Right kidney (tissue), 1 donor: ENCODE results near the gene SRGAP2C.
"Not testable (repeated sequence)": the region's sequence is repeated elsewhere in the genome, so short reads cannot be mapped to it uniquely, and the experiment has no call there.

Experiments used
- DNase-seq: peaks from one replicate; pipeline ENCODE4 v3.0.0-alpha.2; 2016

Gene SRGAP2C

DNA sequence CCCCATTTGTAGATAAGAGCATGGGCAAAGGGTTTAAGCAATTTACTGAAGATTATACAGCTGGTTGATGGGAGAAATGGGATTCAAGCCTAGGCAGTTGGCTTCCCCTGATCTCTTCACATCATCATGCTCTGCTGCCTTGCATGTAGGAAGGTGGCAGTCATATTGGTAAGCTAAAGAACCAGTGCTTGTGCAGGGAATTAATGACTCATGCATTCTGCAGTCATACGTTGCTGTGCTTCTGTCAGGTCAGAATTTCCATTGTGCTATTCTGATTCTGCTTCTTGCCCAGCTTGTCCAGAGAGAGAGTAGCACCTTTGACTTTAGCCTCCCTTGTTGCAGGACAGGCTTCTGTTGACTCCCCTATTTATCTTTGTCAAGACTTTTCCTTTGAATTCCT lies 153.2 kb downstream of the SRGAP2C start:
- not testable (repeated sequence) for DNase-seq

GRCh38 chr1:121339611-121340010 lies 154.8 kb downstream of the SRGAP2C start:
- DNase-seq, result not testable (repeated sequence)

GRCh38 chr1:121343311-121343906 lies 158.6 kb downstream of the SRGAP2C start:
- DNase-seq, result not testable (repeated sequence)

GRCh38 chr1:121344355-121344754 lies 159.6 kb downstream of the SRGAP2C start:
- DNase-seq, result not testable (repeated sequence)

GRCh38 chr1:121346654-121347053 lies 161.9 kb downstream of the SRGAP2C start:
- DNase-seq, result not testable (repeated sequence)

GRCh38 chr1:121347476-121347875 lies 162.7 kb downstream of the SRGAP2C start:
- DNase-seq, result not testable (repeated sequence)

DNA sequence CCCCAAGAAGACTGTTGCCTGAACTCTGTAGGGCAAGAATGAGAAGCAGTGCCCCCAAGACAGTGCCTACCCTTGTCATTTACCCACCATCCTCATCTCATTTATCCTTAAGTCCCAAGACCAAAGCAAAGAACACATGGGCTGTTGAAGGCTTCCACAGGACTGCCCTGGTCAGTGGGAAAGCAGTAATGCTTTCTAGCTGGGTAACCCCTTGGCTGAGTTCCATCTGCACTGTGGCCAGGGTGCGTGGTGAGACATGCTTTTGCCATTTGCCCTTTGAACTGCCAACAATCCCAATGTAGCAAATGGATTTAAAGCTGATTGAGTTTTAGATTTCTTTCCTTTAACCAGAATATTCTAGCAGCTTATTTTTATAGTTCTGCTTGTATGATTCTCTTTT lies 163.3 kb downstream of the SRGAP2C start:
- not testable (repeated sequence) for DNase-seq

GRCh38 chr1:121349332-121349967 lies 164.7 kb downstream of the SRGAP2C start:
- not testable (repeated sequence) for DNase-seq

DNA sequence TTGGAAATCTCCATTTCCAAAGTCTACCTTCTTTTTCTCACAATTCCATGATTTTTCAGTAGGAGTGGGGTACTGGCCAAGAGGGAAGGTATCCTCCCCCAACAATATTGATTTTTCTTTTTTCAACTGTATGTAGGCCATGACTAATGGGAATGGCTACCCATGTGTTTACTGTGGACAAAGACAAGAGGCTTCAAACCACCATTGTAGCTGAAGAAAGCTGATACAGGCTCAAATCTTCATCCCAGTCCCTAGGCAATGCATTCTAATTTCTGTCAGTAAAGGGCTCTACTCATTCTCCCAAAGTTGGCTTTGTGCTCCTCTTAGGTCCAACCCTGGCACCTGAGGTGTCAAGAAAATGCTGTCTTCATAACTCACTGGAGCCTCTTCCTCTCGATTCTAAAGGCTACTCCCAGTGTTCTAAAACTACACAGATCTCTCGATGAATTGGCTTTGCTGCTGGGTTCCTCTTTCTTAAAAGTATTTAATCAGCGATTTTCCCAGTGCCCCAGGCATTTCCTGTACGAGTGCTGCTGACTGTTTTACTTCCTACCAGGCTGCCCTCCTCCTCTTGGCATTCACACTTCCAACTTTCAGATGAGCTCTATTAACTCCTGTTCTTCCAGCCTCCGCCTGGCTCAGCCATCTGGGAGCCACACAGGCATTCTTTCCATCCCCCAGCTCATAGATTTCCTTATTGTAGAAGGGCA lies 171.1 kb downstream of the SRGAP2C start:
- not testable (repeated sequence) for DNase-seq

DNA sequence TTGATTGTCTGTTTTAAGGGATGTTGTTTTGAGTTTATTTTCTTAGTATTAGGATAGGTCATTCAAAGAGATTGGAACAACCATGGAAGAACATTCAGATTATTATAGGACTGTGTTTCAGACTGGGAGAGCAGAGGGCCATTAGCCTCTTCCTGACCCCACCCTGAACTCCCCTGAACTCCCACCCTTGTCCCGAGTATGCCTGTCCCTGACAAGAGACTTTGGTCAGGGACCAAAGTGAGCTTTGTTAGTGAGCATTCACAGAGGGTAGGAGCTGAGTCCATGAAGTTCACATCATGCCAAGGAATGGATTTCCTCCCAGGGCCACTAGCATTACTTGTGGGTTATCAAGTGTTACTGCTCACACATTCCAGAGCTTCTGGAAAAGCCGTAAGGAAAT lies 172.0 kb downstream of the SRGAP2C start:
- DNase-seq, result not testable (repeated sequence)

GRCh38 chr1:121360531-121360930 lies 175.8 kb downstream of the SRGAP2C start:
- not testable (repeated sequence) for DNase-seq

DNA sequence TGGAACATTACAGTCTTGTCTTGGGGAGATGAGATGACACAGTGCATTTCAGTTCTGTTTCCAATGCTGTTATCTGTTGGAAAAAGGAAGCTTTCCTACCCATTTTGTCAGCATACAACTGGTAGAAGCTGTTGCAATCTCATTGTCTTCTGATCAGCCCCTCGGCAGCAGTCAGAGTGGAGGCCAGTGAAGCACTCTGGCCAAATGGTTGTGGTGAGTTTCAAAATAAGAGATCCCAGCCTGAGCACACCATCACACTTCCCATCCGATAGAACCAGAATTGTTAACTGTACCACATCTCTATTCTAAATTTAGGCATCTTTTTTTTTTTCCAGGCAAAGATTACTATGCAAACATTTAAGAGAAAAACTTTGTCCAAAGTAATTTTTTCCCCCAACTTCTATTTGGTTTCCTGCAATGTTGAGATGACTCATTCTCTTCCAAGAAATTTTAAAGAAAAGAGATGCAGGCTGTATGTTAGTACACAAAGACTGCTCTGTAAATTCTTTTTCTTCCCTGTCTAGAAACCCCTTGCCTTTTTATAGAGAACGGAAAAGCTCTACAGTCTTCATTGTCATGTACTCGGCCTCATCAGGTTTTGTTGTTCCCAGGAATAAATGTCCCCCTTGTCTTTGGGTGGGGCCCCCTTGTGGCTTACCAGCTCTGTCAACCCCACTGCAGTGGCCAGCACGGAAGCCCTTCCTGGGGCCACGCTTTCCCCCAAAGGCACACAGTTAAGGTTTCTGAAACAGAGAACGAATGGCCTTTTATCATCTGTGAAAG lies 176.9 kb downstream of the SRGAP2C start:
- DNase-seq, result not testable (repeated sequence)

- not testable (repeated sequence) for DNase-seq
Observed at GRCh38 chr1:121362234-121362883, 177.6 kb downstream of the SRGAP2C start.

DNA sequence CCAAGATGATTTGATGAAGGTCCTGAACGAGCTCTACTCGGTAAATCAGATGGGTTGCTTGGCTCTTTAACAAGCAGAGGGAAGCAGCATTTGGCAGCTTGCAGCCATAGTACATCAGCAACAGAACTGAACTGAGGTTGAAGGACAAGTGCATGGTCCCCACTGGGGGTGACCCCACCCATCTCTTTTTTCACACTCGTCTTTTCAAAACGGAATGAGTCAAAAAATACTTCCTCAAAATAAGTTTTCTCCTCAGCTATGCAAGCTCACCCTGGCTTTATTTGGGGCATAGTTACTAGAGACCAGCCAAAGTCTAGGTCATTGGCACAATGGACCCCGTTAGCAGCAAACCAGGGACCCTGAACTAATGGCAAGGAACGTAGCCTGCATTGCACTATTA lies 180.5 kb downstream of the SRGAP2C start:
- not testable (repeated sequence) for DNase-seq

DNA sequence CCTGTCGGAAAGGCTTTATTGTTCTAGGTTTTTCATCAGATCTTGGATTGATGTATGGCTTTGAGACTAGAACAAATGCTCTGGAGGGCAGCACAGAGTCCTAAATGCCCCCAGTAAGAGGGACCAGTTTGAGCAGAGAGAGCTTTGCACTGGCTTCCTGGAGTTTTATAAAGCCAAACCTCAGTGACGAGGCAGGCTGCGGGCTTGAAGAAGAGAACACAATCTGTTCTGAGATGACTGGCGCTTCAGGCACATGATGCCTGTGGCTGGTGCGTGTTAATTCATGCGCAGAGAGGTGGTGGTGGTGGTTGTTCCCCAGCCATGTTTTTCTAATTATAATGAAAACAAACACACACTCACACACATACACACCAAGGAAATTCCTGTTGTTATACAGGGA lies 180.9 kb downstream of the SRGAP2C start:
- DNase-seq, result not testable (repeated sequence)

GRCh38 chr1:121366171-121366570 lies 181.4 kb downstream of the SRGAP2C start:
- DNase-seq, result not testable (repeated sequence)

DNA sequence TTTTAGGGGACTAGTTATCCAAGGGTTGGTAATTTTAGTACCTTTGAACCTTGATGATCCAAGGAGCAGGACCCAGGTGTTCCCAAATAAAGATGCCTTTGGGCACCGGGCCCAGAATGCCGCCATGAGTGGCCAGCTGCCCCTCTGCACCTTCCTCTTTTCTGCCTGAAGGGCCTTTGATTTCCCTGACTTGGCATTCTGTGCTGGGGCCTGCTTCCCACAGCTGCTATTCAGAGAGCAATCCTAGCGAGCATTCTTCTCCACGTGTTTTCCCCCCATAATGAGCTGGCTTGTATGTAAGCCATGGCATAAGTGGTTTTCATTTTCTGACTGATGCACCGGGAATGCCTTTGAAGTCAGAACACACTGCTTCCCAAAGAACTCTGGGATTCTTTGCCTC lies 184.1 kb downstream of the SRGAP2C start:
- DNase-seq, result not testable (repeated sequence)

- DNase-seq, result not testable (repeated sequence)
Observed at GRCh38 chr1:121369959-121370358, 185.2 kb downstream of the SRGAP2C start.

DNA sequence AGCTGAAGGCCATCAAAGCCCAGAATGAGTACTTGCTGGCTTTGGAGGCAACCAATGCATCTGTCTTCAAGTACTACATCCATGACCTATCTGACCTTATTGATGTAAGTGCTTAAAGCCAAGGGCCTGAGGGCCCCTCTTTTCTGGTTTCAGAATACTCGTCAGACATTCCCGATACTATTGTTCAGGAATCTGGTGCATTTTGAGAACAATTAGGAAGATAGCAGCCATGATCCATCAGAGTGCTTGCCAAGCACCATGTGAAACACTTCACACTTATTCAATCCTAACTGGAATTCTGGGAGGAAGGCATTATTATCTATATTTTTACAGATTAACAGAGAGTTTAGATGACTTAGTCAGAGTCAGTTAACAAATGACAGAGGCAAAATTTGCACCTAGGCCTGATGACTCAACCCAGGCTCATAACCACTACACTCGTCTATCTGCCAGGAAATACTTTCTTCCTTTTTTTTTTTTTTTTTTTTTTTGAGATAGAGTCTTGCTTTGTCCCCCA lies 190.1 kb downstream of the SRGAP2C start:
- not testable (repeated sequence) for DNase-seq

GRCh38 chr1:121376986-121377385 lies 192.2 kb downstream of the SRGAP2C start:
- DNase-seq, result not testable (repeated sequence)

DNA sequence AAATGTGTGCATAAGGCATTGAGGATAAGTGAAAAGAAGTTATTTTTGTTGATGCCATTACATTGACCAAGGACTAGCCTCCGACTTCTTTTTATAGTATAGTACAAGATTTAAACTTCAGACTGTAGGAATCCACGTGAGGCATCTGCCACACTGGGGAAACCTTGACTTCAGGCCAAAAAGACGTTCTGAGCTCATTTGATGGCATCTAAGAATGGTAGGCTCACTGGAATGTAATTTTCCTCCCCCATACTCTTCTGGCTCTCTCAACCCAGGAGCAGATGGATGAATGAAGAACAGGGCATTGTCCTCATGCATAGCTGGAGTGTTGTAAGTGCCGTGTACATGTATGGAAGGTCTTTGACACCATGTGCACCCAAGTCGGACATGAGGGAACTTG lies 194.0 kb downstream of the SRGAP2C start:
- not testable (repeated sequence) for DNase-seq

GRCh38 chr1:121384754-121385153 lies 200.0 kb downstream of the SRGAP2C start:
- not testable (repeated sequence) for DNase-seq
